Right lung (tissue), 5 donors: Measurements from ENCODE around the gene BAG5. TPM values are rescaled to one million over a fixed set of nuclear protein-coding genes. Genes with fewer than 3 reads are reported as not detected.

Experiments
- DNase-seq, 2 donors: peaks; one replicate each; pipeline ENCODE4 v3.0.0-alpha.2; 2013
- polyA plus RNA-seq, 5 donors: library from polyadenylated mRNA; unstranded; fragments of 120-200 nt; gene quantifications; one replicate each; pipeline versions ENCODE4 v1.2.1 to v1.2.3, GENCODE V29; 2013; ENCODE audit warnings: inconsistent platforms in 1 of 5, low replicate concordance in 1 of 5; ENCODE audit not compliant: insufficient read length in 5 of 5, insufficient read depth in 1 of 5

BAG5 gene
- polyA plus RNA-seq, 5 donors = 21.1 to 26.8 (median 25.3) TPM

DNA sequence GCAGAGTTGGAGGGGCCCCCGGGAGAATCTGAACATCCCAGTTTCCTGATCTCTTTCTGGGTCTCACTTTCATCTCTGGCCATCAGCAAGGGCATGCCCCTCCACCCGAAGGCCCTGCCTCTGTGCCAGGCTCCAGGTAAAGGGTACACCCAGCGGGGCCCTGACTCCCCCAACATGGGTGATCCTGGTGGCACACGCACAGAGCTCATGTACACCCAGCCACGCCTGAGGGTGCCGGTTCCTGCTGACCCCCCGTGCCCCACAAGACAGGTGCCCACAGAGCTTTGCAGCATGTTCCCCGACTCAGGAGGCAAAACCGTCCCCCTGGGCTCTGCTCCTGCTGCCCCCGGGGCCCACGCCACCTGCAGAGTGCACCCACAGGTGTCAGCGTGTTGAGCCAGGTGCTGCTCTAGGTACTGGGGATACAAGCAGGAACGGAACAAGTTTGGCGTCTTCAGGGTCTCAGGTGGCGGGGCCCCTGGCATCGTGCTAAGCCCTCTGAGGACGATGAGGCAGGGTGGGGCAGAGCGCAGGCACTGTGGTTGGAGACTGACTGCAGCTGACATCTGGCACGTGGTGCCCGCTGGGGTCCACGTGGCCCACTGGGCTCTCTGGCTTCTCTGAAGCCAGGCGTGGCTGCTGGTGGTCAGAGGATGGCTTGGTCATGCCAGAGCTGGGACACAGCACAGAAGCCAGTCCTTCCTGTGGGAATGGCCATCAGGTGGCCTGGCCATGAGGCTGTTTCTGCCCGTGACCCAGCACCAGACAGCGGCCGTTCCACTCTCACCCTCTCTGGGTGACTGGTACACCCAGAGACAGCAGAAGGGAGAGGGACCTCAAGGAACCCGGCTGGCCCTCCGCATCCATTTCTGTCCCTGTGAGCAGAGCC, 13.8 kb downstream of the BAG5 start:
- DNase-seq = no peak

DNA sequence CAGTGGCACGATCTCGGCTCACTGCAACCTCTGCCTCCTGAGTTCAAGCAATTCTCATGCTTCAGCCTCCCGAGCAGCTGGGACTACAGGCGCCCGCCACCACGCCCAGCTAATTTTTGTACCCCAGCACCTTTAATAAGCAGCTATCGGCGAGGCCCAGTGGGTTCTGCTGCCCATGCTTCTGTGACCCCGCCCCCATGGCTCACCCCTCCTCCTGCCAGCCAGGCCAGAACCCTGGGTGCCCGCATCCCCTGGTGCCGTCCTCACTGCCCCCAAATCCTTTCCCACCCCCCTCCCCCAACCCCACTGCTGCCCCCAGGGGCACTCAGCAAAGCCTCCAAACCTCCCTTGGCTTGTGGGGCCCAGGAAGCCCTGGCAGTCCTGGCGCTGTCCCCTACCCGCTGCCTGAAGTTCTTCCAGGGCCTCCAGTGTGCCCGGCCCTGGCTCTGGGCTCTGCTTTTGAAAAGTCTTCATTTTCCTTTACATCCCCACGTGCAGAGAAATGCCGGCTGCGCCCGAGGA, 14.5 kb downstream of the BAG5 start:
- no peak for DNase-seq

DNA sequence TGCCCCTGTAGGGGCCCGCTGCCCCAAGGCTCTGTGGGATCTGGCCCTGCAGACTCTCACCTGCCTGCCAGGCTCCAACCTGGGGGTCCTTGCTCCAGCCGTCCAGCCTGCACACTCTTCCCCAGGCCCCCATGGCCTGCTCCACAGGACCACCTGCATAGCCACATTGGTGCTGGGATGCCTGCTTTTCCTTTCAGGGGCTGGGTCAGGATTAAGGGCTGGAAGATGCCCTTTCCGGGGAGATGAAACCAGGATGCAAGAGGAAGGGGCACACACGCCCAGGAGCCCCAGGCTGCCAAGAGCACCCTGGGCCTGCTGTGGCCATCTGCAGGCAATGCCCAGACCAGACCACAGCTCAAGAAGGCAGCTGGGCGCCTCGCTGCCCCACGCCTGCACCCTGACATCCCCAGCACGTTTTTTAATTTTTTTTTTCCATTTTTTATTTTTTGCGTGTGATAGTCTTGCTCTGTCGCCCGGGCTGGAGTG, 15.0 kb downstream of the BAG5 start:
- DNase-seq = no peak

DNA sequence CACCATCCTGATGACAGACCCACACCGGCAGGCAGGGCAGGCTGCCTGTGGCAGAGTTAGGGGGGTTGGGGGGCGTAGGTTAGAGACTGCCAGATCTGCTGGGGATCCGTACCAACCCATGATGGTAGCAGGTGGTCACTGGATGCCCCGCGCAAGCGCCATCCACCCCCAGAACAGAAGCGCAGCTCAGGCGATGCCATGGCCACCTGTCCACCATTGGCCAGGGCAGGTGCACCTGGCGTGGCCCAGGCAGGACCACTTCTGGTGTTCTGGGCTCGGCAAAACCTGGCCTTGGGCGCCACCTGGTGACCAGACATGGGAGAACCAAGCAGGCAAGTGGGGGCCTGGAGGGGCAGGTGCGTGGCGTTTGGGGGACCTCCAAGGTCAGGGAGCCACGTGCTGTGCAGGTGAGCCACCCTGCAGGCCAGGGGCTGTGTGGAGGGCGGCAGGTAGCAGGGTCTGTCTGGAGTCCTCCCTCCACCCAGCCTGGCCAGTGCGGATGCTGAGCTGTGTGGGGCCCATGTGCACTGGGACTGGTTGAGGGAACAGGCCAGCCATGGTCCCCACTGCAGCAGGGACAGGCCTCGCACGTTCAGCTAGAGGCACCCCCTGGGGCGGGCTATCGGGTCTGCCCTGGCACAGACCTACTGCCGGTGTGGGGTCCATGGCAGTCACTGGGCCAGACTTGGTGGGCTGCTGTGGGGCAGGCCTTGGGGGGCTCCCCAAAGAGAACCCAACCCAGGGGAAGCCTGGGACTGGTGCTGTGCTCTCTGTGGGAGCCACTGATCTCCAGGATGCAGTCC, 15.6 kb downstream of the BAG5 start:
- no peak for DNase-seq

DNA sequence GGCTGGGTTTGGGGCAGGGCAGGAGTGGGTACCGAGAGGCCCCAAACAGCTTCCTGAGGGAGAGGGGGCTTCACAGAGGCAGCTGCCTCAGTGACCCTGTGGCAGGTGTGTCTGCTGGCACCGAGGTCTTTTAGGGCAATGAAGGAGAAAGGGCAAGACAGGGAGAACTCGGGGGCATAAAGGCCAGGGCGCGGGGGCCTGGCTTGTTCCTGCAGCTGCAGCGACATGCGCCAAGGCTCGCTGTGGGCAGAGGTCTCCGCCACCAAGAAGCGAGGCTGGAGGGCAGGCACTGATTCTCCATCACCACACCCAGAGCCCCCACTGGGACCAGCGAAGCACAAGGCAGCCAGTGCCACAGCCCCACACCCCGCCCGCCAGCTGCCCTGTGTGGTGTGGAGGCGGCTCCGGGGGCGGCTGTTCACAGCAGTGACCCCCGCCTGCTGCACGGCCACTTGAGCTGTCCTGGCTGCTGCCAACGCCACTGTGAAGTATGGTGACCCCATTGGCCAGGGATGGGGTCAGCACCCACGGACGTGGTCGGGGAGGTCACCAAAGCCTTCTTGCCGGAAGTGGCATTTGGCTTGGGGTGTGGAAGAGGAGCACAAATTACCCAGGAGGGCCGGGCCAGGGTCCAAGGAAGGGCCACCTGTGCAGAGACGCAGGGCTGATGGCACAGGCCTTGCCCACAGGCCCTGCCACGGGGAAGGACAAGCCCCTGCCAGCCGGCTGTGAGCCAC, 16.4 kb downstream of the BAG5 start:
- no peak for DNase-seq

DNA sequence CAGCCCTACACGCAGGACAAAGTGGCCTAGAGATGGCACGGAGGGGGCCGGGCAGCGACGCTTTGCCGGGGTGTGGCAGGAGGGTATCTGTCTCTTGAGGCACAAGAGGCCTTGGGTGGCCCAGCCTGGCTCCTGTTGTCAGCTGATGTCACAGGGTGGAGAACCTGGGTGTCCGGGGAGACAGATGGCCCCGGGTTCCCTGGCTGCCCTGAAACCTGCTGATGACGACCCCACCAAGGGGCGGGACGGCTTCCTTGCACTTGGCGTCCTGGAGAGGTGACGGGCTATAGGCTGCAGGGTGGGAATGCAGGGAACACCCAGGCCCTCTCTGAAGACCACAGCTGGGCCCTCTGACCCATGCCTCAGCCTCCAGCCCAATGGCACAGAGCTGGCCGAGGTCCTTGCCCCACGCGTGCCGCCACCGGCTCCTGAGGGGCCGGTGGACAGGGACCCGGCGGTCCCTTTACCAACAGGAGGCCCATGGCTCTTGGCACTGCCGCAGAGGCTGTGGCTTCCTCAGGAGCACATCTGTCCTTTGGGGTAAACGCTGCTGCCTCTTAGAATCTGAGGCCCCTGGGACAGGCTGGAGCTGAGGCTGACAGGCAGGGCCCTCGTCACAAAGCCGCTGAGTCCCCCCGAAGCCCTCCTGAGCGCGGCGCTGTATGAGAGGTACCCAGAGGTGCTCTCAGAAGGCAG, 17.1 kb downstream of the BAG5 start:
- DNase-seq = no peak

DNA sequence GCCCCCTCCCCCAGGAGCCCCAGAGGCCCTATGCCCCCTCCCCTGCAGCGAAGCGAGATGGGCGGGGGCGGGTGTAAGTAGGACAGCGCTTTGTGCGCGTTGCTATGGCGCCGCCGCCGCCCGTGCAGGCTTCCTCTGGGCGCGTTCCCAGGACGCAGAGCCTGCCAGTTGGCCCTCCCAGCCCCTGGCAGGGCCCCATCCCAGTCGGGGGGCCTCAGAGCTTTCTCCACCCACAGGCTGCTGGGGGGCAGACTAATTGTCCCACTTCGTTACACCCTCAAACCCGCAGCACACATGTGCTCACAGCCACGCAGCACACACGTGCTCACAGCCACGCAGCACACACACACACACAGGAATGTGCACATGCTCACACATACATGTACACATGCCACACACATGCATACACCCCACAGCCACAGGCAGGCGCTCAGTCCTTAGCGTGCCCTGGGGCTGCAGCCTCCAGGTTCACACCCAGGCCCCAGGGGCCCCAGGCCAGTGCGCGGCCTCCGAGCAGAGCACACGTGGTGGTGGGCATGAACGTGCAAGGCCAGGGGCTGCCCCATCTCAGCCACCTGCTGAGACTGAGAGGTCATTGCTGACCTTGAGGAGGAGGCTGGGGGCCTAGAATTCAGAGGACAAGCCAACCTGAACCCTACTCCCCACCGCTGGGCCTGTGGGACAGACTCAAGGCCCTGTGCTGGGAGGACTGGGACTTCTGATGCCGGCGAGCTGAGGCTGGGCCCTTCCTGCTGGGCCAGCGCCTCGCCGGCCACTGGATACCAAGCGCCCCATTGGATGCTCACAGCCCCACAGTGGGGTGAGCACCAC, 17.9 kb downstream of the BAG5 start:
- DNase-seq = peak; percentile 78 to 79

DNA sequence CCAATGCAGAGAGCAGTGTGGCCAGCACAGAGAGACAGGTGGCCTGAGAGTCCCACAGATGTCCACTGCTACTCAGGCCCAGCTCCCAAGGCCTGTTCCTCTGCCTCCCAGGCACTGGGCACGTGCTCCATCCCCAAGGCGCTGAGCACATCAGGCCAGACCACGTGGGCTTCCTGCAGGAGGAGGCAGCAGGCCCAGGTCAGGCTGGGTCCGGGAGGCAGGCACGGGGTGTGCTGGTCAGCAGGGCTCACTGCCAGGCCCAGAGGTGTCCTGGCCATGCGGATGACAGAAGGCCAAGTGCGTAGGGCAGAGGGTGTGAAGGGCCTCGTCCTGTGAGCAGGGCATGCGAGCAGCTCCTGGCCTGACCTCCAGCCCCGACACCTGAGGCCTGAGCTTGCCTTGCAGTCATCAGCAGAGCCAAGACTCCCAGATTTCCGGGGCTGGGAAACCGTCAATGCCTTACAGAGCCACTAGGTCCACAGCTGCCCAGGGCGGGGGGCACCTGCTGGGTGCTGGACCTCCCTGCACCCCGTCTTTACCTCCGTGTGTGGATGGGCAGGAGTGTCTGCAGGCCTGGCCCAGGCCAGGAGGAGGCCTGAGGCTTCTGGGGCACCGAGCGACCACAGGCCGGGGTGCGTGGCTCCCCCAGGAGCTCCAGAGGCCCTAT, 18.6 kb downstream of the BAG5 start:
- DNase-seq = no peak

DNA sequence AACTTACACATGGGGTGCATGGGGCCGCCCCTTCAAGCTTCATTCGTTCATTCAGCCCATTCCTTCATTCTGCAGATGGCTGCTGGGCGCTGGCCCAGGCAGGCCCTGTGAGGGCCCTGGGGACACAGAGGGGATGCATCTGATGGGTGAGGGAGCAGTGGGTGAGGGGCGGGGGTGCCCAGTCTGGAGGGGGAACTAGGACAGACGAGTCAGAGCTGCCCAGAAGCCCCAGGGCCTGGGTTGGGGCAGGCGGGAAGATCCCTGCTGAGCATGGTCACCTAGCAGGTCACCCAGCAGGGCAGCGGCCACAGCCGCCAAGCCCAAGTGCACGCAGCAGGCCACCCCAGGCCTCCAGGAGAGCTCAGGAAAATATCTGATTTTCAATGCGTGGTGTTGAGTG, 19.3 kb downstream of the BAG5 start:
- DNase-seq = no peak

DNA sequence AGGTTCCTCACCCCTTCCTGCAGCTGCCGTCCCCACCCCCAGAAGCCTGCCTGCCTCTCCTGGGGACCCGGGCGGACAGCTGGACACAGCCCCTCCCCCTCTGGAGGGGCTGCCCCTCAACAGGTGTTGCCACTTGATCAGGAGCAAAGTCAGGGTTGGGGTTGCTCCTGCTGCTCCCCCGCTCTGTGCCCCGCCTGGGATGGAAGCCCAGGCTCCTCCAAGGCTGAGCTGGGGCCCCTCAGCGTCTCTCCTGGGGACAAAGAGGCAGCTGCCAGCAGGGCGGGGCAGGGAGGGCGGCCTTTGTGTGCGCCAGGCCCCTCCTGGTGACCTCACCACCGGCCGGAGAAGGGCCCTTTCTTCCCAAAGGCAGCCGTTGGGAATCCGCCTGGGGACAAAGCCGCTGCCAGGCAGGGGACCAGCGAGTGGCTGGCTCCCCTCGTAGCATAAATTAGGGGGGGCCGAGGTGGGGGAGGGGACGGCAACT, 19.8 kb downstream of the BAG5 start:
- DNase-seq = no peak

DNA sequence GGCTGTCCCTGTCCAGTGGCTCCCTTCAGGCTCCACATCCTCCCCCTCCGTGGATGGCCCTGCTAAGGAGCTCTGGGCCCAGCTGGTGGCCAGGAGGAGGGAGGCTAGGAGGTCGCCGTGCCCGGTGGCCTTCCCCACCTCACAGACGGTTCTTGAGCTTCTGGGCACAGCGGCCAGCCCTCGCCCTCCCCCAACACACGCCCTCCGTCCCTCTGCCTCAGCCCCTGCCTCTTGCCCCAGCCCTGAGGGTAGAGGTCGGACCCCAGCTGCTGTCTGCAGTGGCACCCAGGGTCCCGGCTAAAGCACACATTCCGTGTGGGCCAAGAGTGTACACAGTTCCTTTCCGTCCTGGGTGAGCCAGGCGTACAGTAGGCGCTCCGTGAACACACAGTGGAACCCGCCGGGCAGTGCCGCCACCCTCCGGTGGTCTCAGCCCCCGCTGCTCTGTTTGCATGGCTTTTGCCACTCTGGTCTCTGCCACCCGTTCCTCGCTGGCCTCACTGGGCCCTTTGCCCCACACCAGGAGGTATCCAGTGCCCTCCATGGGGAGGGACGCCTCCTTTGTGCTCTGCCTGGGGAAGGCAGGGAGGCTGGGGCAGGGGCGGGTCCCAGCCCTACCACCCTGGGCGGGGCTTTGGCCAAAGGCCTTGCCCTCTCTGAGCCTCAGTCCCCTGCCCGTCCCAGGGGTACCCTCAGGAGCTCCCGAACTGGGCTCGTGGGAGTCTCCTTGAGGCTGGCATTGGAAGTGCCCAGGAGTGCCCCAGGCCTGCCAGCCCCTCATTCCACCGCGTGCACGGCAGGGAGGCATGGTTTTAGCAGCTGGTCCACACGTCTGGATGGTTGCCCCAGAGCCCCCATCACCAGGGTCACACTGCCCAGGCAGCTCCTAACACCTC, 20.5 kb downstream of the BAG5 start:
- no peak for DNase-seq

DNA sequence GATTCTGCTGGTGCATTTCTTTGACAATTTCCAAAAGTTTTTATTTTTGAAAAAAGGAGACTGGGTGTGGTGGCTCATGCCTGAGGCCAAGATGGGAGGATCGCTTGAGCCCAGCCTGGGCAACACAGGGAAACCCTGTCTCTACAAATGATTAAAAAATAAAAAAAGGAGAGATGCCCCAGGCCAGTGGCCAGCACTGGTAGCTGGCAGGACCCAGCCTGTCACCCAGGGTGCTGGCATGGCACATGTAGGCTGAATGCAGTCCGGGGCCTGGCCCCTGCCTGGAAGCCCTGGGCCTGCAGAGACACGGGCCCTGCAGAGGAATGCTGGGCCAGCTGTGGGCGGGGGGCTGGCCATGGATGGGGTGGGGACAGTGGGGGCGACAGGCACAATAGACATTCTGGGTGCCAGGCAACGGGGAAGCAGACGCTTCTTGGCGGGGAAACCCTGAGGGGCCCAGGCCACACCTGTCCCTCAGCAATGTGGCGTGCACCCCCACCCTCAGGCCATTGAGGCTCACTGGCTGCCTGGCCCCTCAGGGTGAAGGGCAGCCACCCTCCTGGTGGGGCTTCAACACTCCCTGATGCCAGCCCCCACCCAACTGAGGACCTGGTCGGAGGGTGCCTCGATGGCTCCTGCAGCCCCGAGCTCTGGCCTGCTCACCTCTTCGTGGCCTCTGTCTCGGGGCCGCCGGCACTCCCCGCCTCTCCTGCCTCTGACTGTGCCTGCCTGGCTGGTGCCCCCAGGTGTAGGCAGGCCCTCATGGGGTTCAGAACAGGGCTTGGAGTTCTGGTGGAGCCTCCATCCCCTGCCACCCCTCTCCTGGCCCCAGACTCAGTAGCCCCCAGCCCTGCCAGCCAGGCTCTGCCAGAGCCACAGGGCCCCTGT, 21.4 kb downstream of the BAG5 start:
- no peak for DNase-seq

DNA sequence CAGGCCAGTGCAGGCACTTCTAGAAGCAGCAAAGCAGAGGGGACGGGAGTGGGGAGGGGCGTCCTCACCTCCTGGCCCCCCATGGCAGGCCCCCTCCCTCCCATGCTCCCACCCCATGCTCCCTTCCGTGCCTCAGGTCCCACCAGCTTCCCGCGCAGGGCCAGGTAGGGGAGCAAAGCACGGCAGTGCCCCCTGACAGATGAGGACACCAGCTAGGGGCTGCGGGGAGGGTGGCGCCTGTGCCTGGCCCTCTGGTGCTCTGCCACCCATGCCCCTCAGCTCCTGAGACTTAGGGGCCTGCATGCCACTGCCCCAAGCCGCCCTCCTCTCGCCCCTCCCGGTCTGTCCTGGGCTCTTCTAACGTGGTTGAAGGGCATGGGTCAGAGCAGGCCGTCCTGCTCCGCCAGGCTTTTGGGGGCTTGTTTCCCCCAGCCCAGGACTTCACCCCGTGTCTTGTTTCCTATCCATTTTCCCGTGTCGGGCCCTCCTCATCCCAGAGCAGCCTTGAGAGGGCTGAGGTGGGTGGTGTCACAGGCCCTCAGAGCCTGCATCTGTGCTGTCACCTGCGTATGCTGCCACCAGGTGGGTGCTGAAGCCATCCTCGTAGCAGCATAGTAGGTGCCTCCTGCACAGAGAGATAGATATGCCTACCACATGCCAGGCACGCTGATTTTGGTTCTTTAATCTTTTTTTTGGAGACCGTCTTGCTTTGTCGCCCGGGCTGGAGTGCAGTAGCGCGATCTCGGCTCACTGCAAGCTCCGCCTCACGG, 23.2 kb downstream of the BAG5 start:
- DNase-seq = no peak

DNA sequence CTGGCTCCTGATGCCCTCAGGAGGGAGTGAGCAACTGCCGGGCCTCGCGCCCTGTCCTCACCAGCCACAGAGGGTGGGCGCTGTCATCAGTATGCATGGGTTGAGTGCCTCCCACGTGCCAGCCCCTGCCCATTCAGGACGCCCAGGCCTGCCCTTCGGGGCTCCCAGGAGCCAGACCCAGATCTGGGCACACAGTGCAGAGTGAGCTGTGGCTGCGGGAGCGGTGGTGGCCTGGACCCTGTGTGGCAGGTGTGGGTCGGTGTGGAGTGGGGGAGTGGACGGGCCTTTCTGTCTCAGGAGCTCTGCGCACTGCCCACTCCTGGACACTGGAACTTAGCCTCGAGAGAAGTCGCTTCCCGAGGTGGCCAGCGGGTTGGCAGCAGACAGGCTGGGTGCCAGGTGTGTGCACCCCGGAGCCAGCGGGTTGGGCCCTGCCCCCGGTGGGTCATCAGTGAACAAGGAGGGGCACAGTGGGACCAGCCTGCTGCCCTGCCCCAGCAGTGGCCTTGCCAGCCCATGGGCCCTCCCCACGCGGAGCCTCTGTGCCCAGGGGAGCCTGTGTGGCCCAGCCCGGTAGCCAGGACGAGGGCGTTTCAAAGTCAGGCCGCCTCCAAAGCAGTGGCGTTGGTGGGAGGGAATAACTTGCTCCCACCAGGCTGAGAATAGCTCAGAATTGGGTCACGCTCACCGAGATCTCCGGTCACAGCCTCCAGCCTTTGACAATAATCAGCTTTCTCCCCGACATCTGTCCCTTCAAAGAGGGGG, 24.0 kb downstream of the BAG5 start:
- DNase-seq = no peak

DNA sequence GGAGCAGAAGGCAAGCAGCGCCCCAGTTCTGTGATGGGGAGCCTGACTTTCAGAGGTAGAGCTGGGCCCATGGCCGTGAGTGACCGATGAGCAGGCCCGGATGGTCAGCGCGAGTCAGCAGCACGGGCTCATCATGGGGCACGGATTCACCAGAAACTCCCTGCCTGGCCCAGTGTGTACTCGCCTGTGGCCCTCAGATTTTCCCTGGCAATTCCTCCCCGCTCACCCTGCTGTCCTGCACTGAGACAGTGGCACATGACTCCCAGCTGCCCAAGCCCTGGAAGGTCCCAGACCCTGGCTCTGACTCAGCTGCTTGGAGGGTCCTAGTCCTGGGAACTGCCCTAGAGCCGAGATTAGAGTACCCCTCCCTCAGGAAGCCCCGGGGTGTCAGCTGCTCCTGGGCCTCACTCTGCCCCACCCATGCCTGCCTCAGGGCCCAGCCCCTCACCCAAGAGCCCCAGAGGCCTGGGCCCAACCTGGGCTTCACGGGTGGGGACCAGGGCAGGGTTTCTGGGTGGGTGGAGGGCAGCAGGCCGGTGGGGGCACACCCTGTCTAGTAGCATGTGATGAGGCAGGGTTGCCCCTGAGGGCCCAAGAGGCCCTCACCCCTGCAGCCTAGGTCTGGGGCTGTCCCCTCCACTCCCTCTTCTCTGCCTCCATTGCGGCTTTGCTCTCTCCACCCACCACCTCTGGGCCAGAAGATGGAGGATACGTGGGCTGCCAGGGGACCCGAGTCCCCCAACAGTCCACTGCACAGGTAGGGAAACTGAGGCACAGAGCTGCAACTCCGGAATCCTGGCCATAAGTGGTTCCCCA, 25.1 kb downstream of the BAG5 start:
- DNase-seq = no peak
